GM23338 (cell line): ENCODE results near the gene AP4B1. TPM values are rescaled to one million over a fixed set of nuclear protein-coding genes. Genes with fewer than 3 reads are reported as not detected.
"Not testable (repeated sequence)": the region's sequence is repeated elsewhere in the genome, so short reads cannot be mapped to it uniquely, and the experiment has no call there.

ENCODE experiments used
- ATAC-seq: fragments of 200-7000 bp; cut with Tn5 transposase; 3 replicates; pipeline ENCODE4 v1.9.1; 2020
- DNase-seq: peaks from one replicate; pipeline ENCODE4 v3.0.0-alpha.2; 2015; ENCODE audit warnings: low spot score
- H2AFZ ChIP-seq: fragments of 200-600 bp; sonication (generic); 2 replicates; pipeline ENCODE4 v1.8.0; 2016; ENCODE audit warnings: antibody characterized with exemption, mild to moderate bottlenecking, moderate library complexity
- H3F3A ChIP-seq: fragments of 200-600 bp; sonication (generic); replicated peaks from 2 replicates; pipeline ENCODE4 v1.8.0; 2017; ENCODE audit warnings: antibody characterized with exemption, mixed run types, low read depth
- H3K27ac ChIP-seq: fragments of 200-600 bp; sonication (generic); 2 replicates; pipeline ENCODE4 v1.6.1; 2016; ENCODE audit warnings: low read depth
- H3K27me3 ChIP-seq: fragments of 200-600 bp; sonication (generic); 2 replicates; pipeline ENCODE4 v1.8.0; 2016; ENCODE audit warnings: mild to moderate bottlenecking, mixed run types, moderate library complexity; ENCODE audit not compliant: insufficient read depth
- H3K36me3 ChIP-seq: fragments of 200-600 bp; sonication (generic); 2 replicates; pipeline ENCODE4 v1.8.0; 2016; ENCODE audit warnings: mild to moderate bottlenecking; ENCODE audit not compliant: insufficient read depth
- H3K4me1 ChIP-seq: fragments of 200-600 bp; sonication (generic); 2 replicates; pipeline ENCODE4 v1.8.0; 2016; ENCODE audit warnings: mild to moderate bottlenecking, moderate library complexity; ENCODE audit not compliant: insufficient read depth
- H3K4me2 ChIP-seq: fragments of 200-600 bp; sonication (generic); 2 replicates; pipeline ENCODE4 v1.7.1; 2017; ENCODE audit warnings: mixed run types
- H3K4me3 ChIP-seq: fragments of 200-600 bp; sonication (generic); 2 replicates; pipeline ENCODE4 v1.6.1; 2016; ENCODE audit warnings: mixed run types
- H3K79me2 ChIP-seq: fragments of 200-600 bp; sonication (generic); replicated peaks from 2 replicates; pipeline ENCODE4 v1.8.0; 2017; ENCODE audit warnings: mild to moderate bottlenecking; ENCODE audit not compliant: insufficient read depth
- H3K9me2 ChIP-seq: fragments of 200-600 bp; sonication (generic); 2 replicates; pipeline ENCODE4 v1.8.0; 2017; ENCODE audit not compliant: insufficient read depth
- H4K20me1 ChIP-seq: fragments of 200-600 bp; sonication (generic); replicated peaks from 2 replicates; pipeline ENCODE4 v1.8.0; 2017; ENCODE audit warnings: mild to moderate bottlenecking; ENCODE audit not compliant: insufficient read depth
- H3K27ac Mint-ChIP-seq: 2 replicates; pipeline ENCODE4 v1.8.0; 2020; ENCODE audit warnings: inconsistent platforms, mild to moderate bottlenecking, moderate library complexity, mixed read lengths
- H3K27me3 Mint-ChIP-seq: 3 replicates; pipeline ENCODE4 v1.8.0; 2022; ENCODE audit warnings: low read depth, mild to moderate bottlenecking, moderate library complexity, mixed read lengths, inconsistent platforms; ENCODE audit not compliant: insufficient read depth, poor library complexity
- H3K36me3 Mint-ChIP-seq: 3 replicates; pipeline ENCODE4 v1.8.0; 2021; ENCODE audit warnings: low read depth, mild to moderate bottlenecking, inconsistent platforms, moderate library complexity, mixed read lengths
- H3K4me1 Mint-ChIP-seq: 3 replicates; pipeline ENCODE4 v1.8.0; 2020; ENCODE audit warnings: mild to moderate bottlenecking, inconsistent platforms, mixed read lengths
- H3K4me3 Mint-ChIP-seq: 3 replicates; pipeline ENCODE4 v1.8.0; 2021; ENCODE audit warnings: moderate library complexity, mild to moderate bottlenecking, inconsistent platforms, mixed read lengths
- H3K9me3 Mint-ChIP-seq: 3 replicates; pipeline ENCODE4 v1.8.0; 2020; ENCODE audit warnings: moderate library complexity, mild to moderate bottlenecking, inconsistent platforms, mixed read lengths
- CTCF ChIP-seq, 2 experiments: fragments of 200-600 bp in 1 of 2; sonication (generic) in 1 of 2; conservative IDR thresholded peaks; 2 replicates each; pipeline versions ENCODE4 v1.5.1 to v1.6.1; 2016 to 2017; ENCODE audit warnings: antibody characterized with exemption in 2 of 2, low read depth in 2 of 2, mild to moderate bottlenecking in 2 of 2, moderate library complexity in 1 of 2
- EZH2 ChIP-seq: fragments of 200-600 bp; sonication (generic); IDR thresholded peaks from one replicate; pipeline ENCODE4 v1.8.0; 2017; ENCODE audit warnings: antibody characterized with exemption, mild to moderate bottlenecking, low read depth; ENCODE audit not compliant: unreplicated experiment
- JUNB ChIP-seq: IDR thresholded peaks from one replicate; pipeline ENCODE4 v1.6.1; 2016; ENCODE audit warnings: antibody characterized with exemption; ENCODE audit not compliant: unreplicated experiment
- POLR2AphosphoS5 ChIP-seq: IDR thresholded peaks from 2 replicates; pipeline ENCODE4 v1.6.1; 2016; ENCODE audit warnings: antibody characterized with exemption, low read depth
- STAT1 ChIP-seq: IDR thresholded peaks from one replicate; pipeline ENCODE4 v1.6.1; 2016; ENCODE audit warnings: antibody characterized with exemption; ENCODE audit not compliant: unreplicated experiment
- ZNF462 ChIP-seq: fragments of 250-450 bp; sonication (Bioruptor Pico); IDR thresholded peaks from 2 replicates; pipeline ENCODE4 v1.5.0; 2020; ENCODE audit warnings: mild to moderate bottlenecking, moderate library complexity
- polyA plus RNA-seq: library from polyadenylated mRNA; unstranded; fragments of >200 nt; fragmentation: Nextera tagmentation; extraction: Ambion mirVana; gene quantifications from 2 replicates; pipeline ENCODE4 v1.2.1, GENCODE V29; 2016
- total RNA-seq: library from RNA; depleted of rRNA; stranded (reverse); fragments of >200 nt; shearing (Covaris generic); gene quantifications from 2 replicates; pipeline ENCODE4 v1.2.3, GENCODE V29; 2014
- TF ChIP-seq, protein P1 (sequence below): IDR thresholded peaks from 2 replicates; pipeline ENCODE4 v1.6.1; 2016; ENCODE audit warnings: antibody characterized with exemption

The AP4B1 gene
- total and polyA plus RNA-seq, 2 experiments from 2014 or later = 7.5 to 13.4 TPM

DNA sequence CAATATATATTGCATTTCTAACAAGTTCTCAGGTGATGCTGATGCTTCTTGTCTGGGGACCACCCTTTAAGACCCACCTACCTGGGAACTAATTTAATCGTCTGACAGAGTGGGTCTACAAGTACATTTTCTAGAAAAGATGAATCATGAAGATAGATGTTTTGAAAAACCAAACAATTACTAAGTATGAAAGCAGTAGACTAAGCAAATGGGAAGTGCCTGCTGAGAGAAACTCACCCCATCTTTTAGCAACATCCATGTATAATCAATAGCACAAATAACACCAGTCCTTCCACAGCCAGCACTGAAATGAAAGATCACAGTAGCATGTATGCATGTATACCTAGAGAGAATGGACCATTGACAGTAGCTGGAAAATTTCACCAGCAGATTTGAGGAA, 50.4 kb downstream of the AP4B1 start:
- Histone ChIP-seq H3K27ac (no peak overlapping the region), H3K9me2 (no peaks in the 10 kb centered on the region), H3K79me2 (no peaks in the 10 kb centered on the region), H3K36me3 (no peaks in the 10 kb centered on the region), H4K20me1 (no peaks in the 10 kb centered on the region), H3K4me2 (no peak overlapping the region), H3K4me1 (no peaks in the 10 kb centered on the region), H2AFZ (no peak overlapping the region), H3K4me3 (no peak overlapping the region), H3K27me3 (no peaks in the 10 kb centered on the region), H3F3A (no peaks in the 10 kb centered on the region)
- Mint-ChIP-seq H3K9me3 (no peaks in the 10 kb centered on the region), H3K4me3 (no peak overlapping the region), H3K36me3 (no peaks in the 10 kb centered on the region), H3K27ac (no peak overlapping the region), H3K27me3 (peaks cover 1% of the 10 kb centered on the region), H3K4me1 (no peaks in the 10 kb centered on the region)
- DNase-seq (no peak), ATAC-seq (no peak)
- TF ChIP-seq EZH2 (no peak), JUNB (no peak)

DNA sequence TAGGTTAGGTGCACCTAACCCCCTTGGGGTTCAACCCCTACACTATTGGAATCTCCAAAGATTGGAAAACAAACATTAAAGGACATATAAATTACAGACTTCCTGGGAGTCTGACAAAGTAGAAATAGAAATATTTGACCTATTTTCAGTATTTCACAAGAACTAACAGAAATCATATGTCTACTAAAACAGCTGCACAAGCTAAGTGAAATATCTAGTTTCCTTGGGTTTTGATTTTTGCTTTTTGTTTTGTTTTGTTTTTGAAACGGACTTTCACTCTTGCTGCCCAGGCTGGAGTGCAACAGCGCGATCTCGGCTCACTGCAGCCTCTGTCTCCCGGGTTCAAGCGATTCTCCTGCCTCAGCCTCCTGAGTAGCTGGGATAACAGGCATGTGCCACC, 51.9 kb downstream of the AP4B1 start:
- not testable (repeated sequence) for H3K9me2 ChIP-seq, H3K27me3 ChIP-seq, H3F3A ChIP-seq, H3K4me2 ChIP-seq, H2AFZ ChIP-seq, H3K4me3 Mint-ChIP-seq, H3K27ac Mint-ChIP-seq, H3K27ac ChIP-seq, DNase-seq, H3K9me3 Mint-ChIP-seq, H3K27me3 Mint-ChIP-seq, H3K4me1 Mint-ChIP-seq, H3K79me2 ChIP-seq, H4K20me1 ChIP-seq, ATAC-seq, H3K36me3 Mint-ChIP-seq, H3K4me1 ChIP-seq, H3K4me3 ChIP-seq, H3K36me3 ChIP-seq

DNA sequence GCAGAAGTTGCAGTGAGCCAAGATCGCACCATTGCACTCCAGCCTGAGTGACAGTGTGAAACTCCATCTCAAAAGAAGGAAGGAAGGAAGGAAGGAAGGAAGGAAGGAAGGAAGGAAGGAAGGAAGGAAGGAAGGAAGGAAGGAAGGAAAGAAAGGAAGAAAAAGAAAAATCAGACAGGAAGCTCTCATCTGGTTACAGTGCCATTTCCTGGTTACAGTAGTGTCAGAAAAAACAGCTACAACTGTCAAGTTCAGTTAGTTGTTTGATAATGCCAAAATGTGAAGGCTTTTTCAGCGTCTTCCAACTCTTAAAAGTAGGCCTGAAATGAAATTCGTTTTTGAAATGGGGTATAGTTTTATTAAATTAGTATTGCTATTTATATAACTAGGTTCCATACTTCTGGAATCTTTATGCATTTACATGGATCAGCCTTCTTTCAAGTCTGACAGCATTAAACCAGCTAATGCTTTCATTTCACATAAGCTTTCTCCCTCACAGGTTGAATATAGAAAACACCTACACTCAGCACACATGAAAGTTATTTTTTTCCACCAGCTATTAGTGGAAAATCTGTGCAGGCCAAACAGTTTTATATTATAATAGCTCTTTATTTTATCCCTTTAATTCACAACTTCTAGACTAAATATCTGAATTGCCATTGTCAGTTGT, 54.3 kb downstream of the AP4B1 start:
- Histone ChIP-seq H3K79me2 (no peaks in the 10 kb centered on the region), H3K4me2 (no peak overlapping the region), H3K27me3 (no peaks in the 10 kb centered on the region), H3K27ac (no peak overlapping the region), H2AFZ (no peak overlapping the region), H3K36me3 (peaks cover 4% of the 10 kb centered on the region; the same call in 1 of the 2 replicates), H3K4me3 (no peak overlapping the region), H4K20me1 (no peaks in the 10 kb centered on the region), H3K4me1 (no peaks in the 10 kb centered on the region), H3F3A (no peaks in the 10 kb centered on the region), H3K9me2 (no peaks in the 10 kb centered on the region)
- TF ChIP-seq, protein P1, sequence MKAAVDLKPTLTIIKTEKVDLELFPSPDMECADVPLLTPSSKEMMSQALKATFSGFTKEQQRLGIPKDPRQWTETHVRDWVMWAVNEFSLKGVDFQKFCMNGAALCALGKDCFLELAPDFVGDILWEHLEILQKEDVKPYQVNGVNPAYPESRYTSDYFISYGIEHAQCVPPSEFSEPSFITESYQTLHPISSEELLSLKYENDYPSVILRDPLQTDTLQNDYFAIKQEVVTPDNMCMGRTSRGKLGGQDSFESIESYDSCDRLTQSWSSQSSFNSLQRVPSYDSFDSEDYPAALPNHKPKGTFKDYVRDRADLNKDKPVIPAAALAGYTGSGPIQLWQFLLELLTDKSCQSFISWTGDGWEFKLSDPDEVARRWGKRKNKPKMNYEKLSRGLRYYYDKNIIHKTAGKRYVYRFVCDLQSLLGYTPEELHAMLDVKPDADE = no peak
- TF ChIP-seq ZNF462 (CRISPR knock-in tag) = no peak
- TF ChIP-seq CTCF (conservative IDR thresholded peaks at IDR 0.05; ENCODE audit: low read depth in 2 of 2) = no peak
- TF ChIP-seq STAT1 = no peak
- no peak for TF ChIP-seq POLR2AphosphoS5
- H3K36me3 Mint-ChIP-seq = no peaks in the 10 kb centered on the region
- peaks cover 5% of the 10 kb centered on the region; the same call in 1 of the 3 replicates for H3K9me3 Mint-ChIP-seq
- H3K4me3 Mint-ChIP-seq = no peak overlapping the region
- ATAC-seq = no peak
- peaks cover 1% of the 10 kb centered on the region for H3K27me3 Mint-ChIP-seq
- no peak for DNase-seq
- H3K27ac Mint-ChIP-seq = no peak overlapping the region
- H3K4me1 Mint-ChIP-seq = no peaks in the 10 kb centered on the region
